Mesodermal cell (in vitro differentiated cells): ENCODE results near the gene GIT2.

ENCODE experiments used
- H3K27ac ChIP-seq: 2 replicates; pipeline ENCODE4 v1.7.0; 2013; ENCODE audit warnings: mild to moderate bottlenecking, low read depth, low read length, moderate library complexity; ENCODE audit not compliant: severe bottlenecking
- H3K36me3 ChIP-seq: 2 replicates; pipeline ENCODE4 v1.7.1; 2013; ENCODE audit warnings: mild to moderate bottlenecking, low read length, moderate library complexity; ENCODE audit not compliant: control insufficient read depth, insufficient read depth
- H3K4me1 ChIP-seq: one replicate; pipeline ENCODE4 v1.7.1; 2013; ENCODE audit warnings: mild to moderate bottlenecking, low read length; ENCODE audit not compliant: insufficient read depth, control insufficient read depth, poor library complexity, severe bottlenecking
- H3K4me3 ChIP-seq: 2 replicates; pipeline ENCODE4 v1.7.0; 2013; ENCODE audit warnings: low read length, control low read depth, mild to moderate bottlenecking; ENCODE audit not compliant: insufficient read depth, poor library complexity, severe bottlenecking; ENCODE audit errors: extremely low read depth
- H3K9me3 ChIP-seq: 2 replicates; pipeline ENCODE4 v1.7.1; 2013; ENCODE audit warnings: mild to moderate bottlenecking, low read length, moderate library complexity; ENCODE audit not compliant: control insufficient read depth
- WGBS, 2 experiments: methylation state at CpG; one replicate each; pipeline ENCODE4 v1.1.5; 2013; ENCODE audit warnings: missing lambda C conversion rate in 2 of 2; ENCODE audit not compliant: insufficient coverage in 2 of 2; 5-methylcytosine and 5-hydroxymethylcytosine counted together

Gene GIT2

DNA sequence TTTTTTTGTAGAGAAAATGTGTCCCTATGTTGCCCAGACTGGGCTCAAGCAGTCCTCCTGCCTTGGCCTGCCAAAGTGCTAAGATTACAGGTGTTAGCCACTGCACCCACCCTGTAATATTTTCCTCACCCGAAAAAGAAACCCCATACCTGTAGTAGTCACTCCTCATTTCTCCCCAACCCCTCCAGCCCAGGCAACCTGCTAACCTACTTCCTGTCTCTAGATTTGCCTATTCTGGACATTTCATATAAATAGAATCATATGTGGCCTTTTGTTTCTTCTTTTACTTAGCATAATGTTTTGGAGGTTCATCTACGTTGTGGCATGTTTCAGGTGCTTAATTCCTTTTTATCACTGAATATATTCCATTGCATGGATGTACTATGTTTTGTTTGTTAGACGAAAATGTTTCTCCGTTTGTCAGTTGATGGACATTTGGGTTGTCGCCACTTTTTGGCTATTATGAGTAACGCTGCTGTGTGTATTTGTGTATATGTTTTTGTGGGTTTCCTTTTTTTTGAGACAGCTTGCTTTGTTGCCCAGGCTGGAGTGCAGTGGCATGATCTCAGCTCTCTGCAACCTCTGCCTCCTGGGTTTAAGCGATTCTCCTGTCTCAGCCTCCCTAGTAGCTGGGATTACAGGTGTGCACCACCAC lies 9.3 kb upstream of the GIT2 start:
- Histone ChIP-seq H3K4me3 (no peak overlapping the region), H3K4me1 (no peaks in the 10 kb centered on the region), H3K9me3 (no peaks in the 10 kb centered on the region), H3K27ac (no peak overlapping the region), H3K36me3 (peaks cover 5% of the 10 kb centered on the region)
- WGBS, 2 experiments = 98 to 100% methylated on average over 1 to 5 of the region's 7 CpGs

GRCh38 chr12:110004598-110004997 lies 8.4 kb upstream of the GIT2 start:
- Histone ChIP-seq H3K9me3 (no peaks in the 10 kb centered on the region), H3K27ac (no peak overlapping the region), H3K36me3 (peaks cover 5% of the 10 kb centered on the region), H3K4me1 (no peaks in the 10 kb centered on the region), H3K4me3 (no peak overlapping the region)
- WGBS, 2 experiments = 100% methylated on average over 2 of the region's 4 CpGs; no CpG with 5 or more reads in 1 of the 2 experiments

GRCh38 chr12:110002676-110003515 lies 6.7 kb upstream of the GIT2 start:
- no peak overlapping the region for H3K4me3 ChIP-seq
- no peak overlapping the region for H3K27ac ChIP-seq
- H3K9me3 ChIP-seq = no peaks in the 10 kb centered on the region
- H3K4me1 ChIP-seq = no peaks in the 10 kb centered on the region
- 94 to 98% methylated on average over 6 to 7 of the region's 8 CpGs for WGBS, 2 experiments
- peaks cover 5% of the 10 kb centered on the region for H3K36me3 ChIP-seq

GRCh38 chr12:110001596-110001995 lies 5.4 kb upstream of the GIT2 start:
- no peaks in the 10 kb centered on the region for H3K9me3 ChIP-seq

DNA sequence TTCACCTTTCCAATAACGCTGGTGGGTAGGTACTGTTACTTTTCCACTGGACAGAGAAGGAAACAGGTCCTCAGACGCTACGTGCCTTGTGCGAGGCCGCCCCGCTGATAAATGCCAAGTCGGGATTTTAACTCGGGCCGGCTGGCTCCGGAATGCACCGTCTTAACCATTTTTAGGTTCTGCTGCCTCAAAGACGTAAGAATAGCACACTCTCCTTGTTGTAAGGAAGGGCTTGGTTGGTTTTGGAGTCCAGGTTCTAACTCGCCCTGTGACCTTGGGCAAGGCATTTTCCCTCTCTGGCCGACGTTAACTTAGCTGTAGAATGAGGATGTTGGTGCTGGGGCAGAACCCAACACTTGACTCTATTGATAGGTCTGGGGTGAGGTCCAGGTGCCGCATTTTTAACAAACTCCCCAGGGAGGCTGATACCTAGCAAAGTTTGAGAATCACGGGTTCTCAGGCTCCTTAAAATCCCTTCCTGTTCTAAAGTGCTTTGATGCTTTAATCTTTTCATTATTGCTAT lies 3.9 kb upstream of the GIT2 start:
- WGBS, 2 experiments = 2 to 15% methylated on average over 11 of the region's 17 CpGs

More at GRCh38 chr12:110001596-110001995, 5.4 kb upstream of the GIT2 start:
- no peaks in the 10 kb centered on the region for H3K4me1 ChIP-seq
- WGBS, 2 experiments = 100% methylated on average over 1 of the region's 4 CpGs
- H3K4me3 ChIP-seq = no peak overlapping the region
- no peak overlapping the region for H3K27ac ChIP-seq
- peaks cover 5% of the 10 kb centered on the region for H3K36me3 ChIP-seq

DNA sequence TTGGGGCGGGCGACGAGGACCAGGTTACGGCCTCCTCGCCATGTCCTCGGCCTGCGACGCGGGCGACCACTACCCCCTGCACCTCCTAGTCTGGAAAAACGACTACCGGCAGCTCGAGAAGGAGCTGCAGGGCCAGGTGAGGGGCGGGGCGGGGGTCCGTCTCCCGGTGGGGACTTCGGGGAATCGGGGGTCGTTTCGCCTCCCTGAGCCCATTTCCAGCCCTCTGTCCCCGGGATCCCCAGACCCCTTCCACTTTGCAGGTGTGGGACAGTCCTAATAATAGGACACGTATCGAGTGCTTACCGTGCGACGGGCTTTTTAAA lies 3.4 kb upstream of the GIT2 start:
- no peaks in the 10 kb centered on the region for H3K9me3 ChIP-seq
- H3K27ac ChIP-seq = no peak overlapping the region
- peak overlapping the region; percentile 77 for H3K4me3 ChIP-seq
- 1 to 2% methylated on average over 13 to 16 of the region's 27 CpGs for WGBS, 2 experiments
- H3K36me3 ChIP-seq = peaks cover 2% of the 10 kb centered on the region
- peaks cover 5% of the 10 kb centered on the region for H3K4me1 ChIP-seq

More for the DNA sequence above, 3.9 kb upstream of the GIT2 start:
- H3K4me3 ChIP-seq = peak overlapping the region; percentile 77
- no peaks in the 10 kb centered on the region for H3K9me3 ChIP-seq
- H3K4me1 ChIP-seq = peaks cover 1% of the 10 kb centered on the region
- H3K27ac ChIP-seq = no peak overlapping the region
- H3K36me3 ChIP-seq = peaks cover 2% of the 10 kb centered on the region

DNA sequence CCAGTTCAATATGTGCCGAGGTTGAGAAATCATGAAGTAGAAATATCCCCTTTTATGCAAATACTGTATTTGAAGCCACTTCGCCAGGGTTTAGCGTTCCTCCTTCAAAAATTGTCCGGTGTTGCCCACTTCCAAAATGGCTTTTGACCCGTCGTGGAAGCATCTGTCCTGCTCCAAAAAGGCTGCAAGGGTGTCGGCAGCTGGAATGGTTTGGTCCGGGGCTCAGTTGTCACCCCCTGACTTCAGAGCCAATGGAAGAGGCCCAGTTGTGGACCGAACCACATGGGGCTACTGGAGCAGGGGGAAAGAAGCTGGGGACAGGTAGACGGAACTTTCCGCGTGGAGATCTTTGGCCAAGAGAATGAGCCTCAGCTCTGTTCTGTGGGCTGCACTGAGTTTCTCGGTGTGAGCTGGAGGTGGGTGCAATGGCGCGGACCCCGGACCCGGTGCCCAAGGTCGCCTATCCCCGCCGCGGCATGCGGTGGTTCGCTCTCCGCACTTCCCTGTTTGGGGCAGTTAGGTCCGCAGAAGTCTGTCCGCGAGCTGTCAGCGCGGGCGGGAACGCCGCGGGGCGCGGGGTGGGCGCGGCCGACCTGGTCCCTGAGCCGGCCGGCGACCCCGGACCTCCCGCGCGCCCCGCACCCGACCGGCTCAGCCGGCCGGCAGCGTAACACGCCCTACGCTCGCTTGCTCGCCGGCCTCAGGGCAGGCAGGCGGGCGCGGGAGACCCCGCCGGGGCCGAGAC lies 2.9 kb upstream of the GIT2 start, which contains the start of gene ANKRD13A:
TSS of gene ANKRD13A (plus strand) at position 527 of the 745 bp plus-strand sequence. CDS start 259 bp downstream, outside the sequence.
- H3K4me3 ChIP-seq = peak within 1 kb of the TSS; percentile 77
- no peaks in the 10 kb centered on the region for H3K36me3 ChIP-seq
- no peaks in the 10 kb centered on the region for H3K9me3 ChIP-seq
- WGBS, 2 experiments = 1 to 2% methylated on average over 40 to 58 of the region's 62 CpGs
- H3K4me1 ChIP-seq = peaks cover 11% of the 10 kb centered on the region
- peak within 1 kb of the TSS; percentile 96 for H3K27ac ChIP-seq

GRCh38 chr12:109998241-109998903 lies 2.2 kb upstream of the GIT2 start:
- peaks cover 12% of the 10 kb centered on the region for H3K4me1 ChIP-seq
- H3K9me3 ChIP-seq = no peaks in the 10 kb centered on the region
- WGBS, 2 experiments = 73 to 100% methylated on average over 1 to 2 of the region's 9 CpGs
- no peak overlapping the region for H3K27ac ChIP-seq
- peak overlapping the region; percentile 77 for H3K4me3 ChIP-seq
- H3K36me3 ChIP-seq = no peaks in the 10 kb centered on the region

GRCh38 chr12:109997393-109997792 lies 1.2 kb upstream of the GIT2 start:
- Histone ChIP-seq H3K4me1 (peaks cover 12% of the 10 kb centered on the region), H3K36me3 (no peaks in the 10 kb centered on the region), H3K27ac (no peak overlapping the region), H3K4me3 (no peak overlapping the region), H3K9me3 (no peaks in the 10 kb centered on the region)
- 88 to 98% methylated on average over 2 to 3 of the region's 4 CpGs for whole genome bisulfite sequencing, 2 experiments

DNA sequence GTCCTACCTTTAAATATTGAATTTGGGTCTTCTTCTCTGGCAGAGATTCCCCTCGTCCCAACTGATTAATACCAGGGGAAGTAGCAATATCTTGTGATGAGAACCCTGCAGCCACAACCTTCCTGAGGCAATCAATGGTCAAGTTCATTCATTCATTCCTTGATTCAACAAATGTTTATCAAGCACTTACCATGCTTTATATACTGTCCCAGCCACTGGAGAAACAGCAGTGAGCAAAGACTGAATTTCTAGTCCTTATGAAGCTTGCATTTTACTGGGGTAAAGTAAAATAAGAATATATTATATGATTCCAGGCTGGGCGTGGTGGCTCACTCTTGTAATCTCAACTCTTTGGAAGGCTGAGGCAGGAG lies 300 bp upstream of the GIT2 start:
- no peaks in the 10 kb centered on the region for H3K9me3 ChIP-seq
- peaks cover 4% of the 10 kb centered on the region for H3K36me3 ChIP-seq
- H3K27ac ChIP-seq = peak overlapping the region; percentile 23
- 0 to 50% methylated on average over 1 to 2 of the region's 2 CpGs for WGBS, 2 experiments
- peak overlapping the region; percentile 91 for H3K4me3 ChIP-seq
- H3K4me1 ChIP-seq = peaks cover 12% of the 10 kb centered on the region
